ENCODE measurements around the gene SCLY.

The SCLY gene

GRCh38 chr2:238123218-238123971, 62.6 kb downstream of the SCLY start:
- H3K36me3 ChIP-seq (ENCODE audit: insufficient read depth, low read length): no peaks in the 10 kb centered on the region
- no peaks in the 10 kb centered on the region for H3K79me2 ChIP-seq (ENCODE audit: insufficient read depth, low read length)
- no peaks in the 10 kb centered on the region for H3F3A ChIP-seq (ENCODE audit: low read depth)
- no peak overlapping the region for H3K4me2 ChIP-seq (ENCODE audit: low read depth, low read length, poor library complexity, severe bottlenecking)
- H3K4me3 ChIP-seq (ENCODE audit: low read length, poor library complexity, severe bottlenecking): no peak overlapping the region
- H3K4me1 ChIP-seq (ENCODE audit: insufficient read depth, low read length, poor library complexity, severe bottlenecking): no peaks in the 10 kb centered on the region
- H3K9me2 ChIP-seq (replicated peaks; ENCODE audit: low read depth, low read length): no peaks in the 10 kb centered on the region
- no peak for TF ChIP-seq CTCF (conservative IDR thresholded peaks at IDR 0.05; ENCODE audit: low read length)
- no peak for TF ChIP-seq EZH2phosphoT487 (IDR thresholded peaks at IDR 0.05; ENCODE audit: borderline replicate concordance)
- H3K9ac ChIP-seq (ENCODE audit: low read depth, low read length, poor library complexity, severe bottlenecking): no peak overlapping the region
- H4K20me1 ChIP-seq (ENCODE audit: insufficient read depth, low read length, poor library complexity, severe bottlenecking): no peaks in the 10 kb centered on the region
- H3K9me3 ChIP-seq (ENCODE audit: insufficient read depth, low read depth, low read length): no peaks in the 10 kb centered on the region
- H3K27me3 ChIP-seq (ENCODE audit: insufficient read depth, low read length, poor library complexity, severe bottlenecking): no peaks in the 10 kb centered on the region
- no peak overlapping the region for H2AFZ ChIP-seq (ENCODE audit: low read length)

DNA sequence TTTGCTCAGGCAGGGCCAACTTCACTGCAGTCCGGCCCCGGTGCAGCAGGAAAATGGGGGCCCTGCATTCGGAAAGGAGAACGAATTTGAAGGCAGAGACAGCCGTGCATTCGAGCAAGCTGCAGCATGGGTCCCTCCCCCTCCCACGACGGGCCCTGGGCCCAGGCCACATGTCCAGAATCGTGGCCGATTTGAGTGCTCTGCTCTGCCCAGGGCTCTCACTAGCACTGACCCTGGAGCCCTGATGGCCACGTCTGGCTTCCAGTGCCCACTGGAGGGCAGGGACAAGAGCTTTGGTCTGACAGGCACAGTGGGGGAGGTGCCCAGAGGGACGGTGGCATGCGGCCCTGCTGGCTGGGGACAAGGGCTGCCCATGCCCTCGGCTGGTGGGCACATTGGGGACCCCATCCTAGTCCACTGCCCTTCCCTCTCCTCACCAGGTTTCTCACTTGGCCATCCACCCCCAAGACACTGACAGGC, 63.2 kb downstream of the SCLY start:
- TF ChIP-seq CTCF (conservative IDR thresholded peaks at IDR 0.05; ENCODE audit: low read length): no peak
- no peak for TF ChIP-seq EZH2phosphoT487 (IDR thresholded peaks at IDR 0.05; ENCODE audit: borderline replicate concordance)
- Histone ChIP-seq H3K79me2 (ENCODE audit: insufficient read depth, low read length) (no peaks in the 10 kb centered on the region), H3K9ac (ENCODE audit: low read depth, low read length, poor library complexity, severe bottlenecking) (no peak overlapping the region), H4K20me1 (ENCODE audit: insufficient read depth, low read length, poor library complexity, severe bottlenecking) (no peaks in the 10 kb centered on the region), H3K4me3 (ENCODE audit: low read length, poor library complexity, severe bottlenecking) (no peak overlapping the region), H3K9me3 (ENCODE audit: insufficient read depth, low read depth, low read length) (no peaks in the 10 kb centered on the region), H3K36me3 (ENCODE audit: insufficient read depth, low read length) (no peaks in the 10 kb centered on the region), H3F3A (ENCODE audit: low read depth) (no peaks in the 10 kb centered on the region), H2AFZ (ENCODE audit: low read length) (no peak overlapping the region), H3K4me1 (ENCODE audit: insufficient read depth, low read length, poor library complexity, severe bottlenecking) (no peaks in the 10 kb centered on the region), H3K9me2 (replicated peaks; ENCODE audit: low read depth, low read length) (no peaks in the 10 kb centered on the region), H3K4me2 (ENCODE audit: low read depth, low read length, poor library complexity, severe bottlenecking) (no peak overlapping the region), H3K27me3 (ENCODE audit: insufficient read depth, low read length, poor library complexity, severe bottlenecking) (no peaks in the 10 kb centered on the region)

DNA sequence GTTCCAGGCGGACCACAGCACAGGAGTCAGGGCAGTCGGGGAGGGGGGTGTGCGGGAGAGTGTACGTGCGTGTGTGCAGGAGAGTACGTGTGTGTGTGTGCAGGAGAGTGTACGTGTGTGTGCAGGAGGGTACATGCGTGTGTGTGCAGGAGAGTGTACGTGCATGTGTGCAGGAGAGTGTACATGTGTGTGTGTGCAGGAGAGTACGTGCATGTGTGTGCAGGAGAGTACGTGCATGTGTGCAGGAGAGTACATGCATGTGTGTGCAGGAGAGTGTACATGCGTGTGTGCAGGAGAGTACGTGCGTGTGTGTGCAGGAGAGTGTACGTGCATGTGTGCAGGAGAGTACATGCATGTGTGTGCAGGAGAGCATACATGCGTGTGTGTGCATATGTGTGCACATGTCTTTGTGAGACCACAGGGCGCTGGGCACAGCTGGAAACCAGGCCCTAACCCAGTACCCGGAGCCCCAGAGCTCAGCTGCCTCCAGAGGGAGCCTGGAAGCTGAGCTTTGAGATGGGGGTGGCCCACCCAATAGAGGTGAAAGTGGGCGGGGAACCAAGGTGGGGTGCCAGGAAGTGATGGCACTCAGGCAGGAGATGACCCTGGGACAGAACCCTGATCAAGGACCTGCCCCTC, 63.8 kb downstream of the SCLY start:
- H3K9me3 ChIP-seq (ENCODE audit: insufficient read depth, low read depth, low read length): no peaks in the 10 kb centered on the region
- no peak overlapping the region for H3K9ac ChIP-seq (ENCODE audit: low read depth, low read length, poor library complexity, severe bottlenecking)
- no peaks in the 10 kb centered on the region for H3K36me3 ChIP-seq (ENCODE audit: insufficient read depth, low read length)
- no peaks in the 10 kb centered on the region for H3K4me1 ChIP-seq (ENCODE audit: insufficient read depth, low read length, poor library complexity, severe bottlenecking)
- no peak overlapping the region for H3K4me3 ChIP-seq (ENCODE audit: low read length, poor library complexity, severe bottlenecking)
- no peaks in the 10 kb centered on the region for H3K79me2 ChIP-seq (ENCODE audit: insufficient read depth, low read length)
- no peak overlapping the region for H2AFZ ChIP-seq (ENCODE audit: low read length)
- H3K27me3 ChIP-seq (ENCODE audit: insufficient read depth, low read length, poor library complexity, severe bottlenecking): no peaks in the 10 kb centered on the region
- no peak overlapping the region for H3K4me2 ChIP-seq (ENCODE audit: low read depth, low read length, poor library complexity, severe bottlenecking)
- TF ChIP-seq EZH2phosphoT487 (IDR thresholded peaks at IDR 0.05; ENCODE audit: borderline replicate concordance): no peak
- no peaks in the 10 kb centered on the region for H4K20me1 ChIP-seq (ENCODE audit: insufficient read depth, low read length, poor library complexity, severe bottlenecking)
- no peaks in the 10 kb centered on the region for H3K9me2 ChIP-seq (replicated peaks; ENCODE audit: low read depth, low read length)
- no peaks in the 10 kb centered on the region for H3F3A ChIP-seq (ENCODE audit: low read depth)
